PC-3 (cell line): ENCODE results near the gene CYB5B. TPM values are rescaled to one million over a fixed set of nuclear protein-coding genes. Genes with fewer than 3 reads are reported as not detected.

Experiments
- ATAC-seq: fragments of 200-7000 bp; cut with Tn5 transposase; 2 replicates; pipeline ENCODE4 v1.9.1; 2020; ENCODE audit warnings: mild to moderate bottlenecking, moderate library complexity
- BruUV-seq: library from RNA; stranded (reverse); fragments of 400-500 nt; replicated peaks from 2 replicates; lab custom pipeline; 2021; lab: Mats Ljungman, UMichigan
- CTCF ChIA-PET: fragments of 300-600 bp; sonication (Branson Sonifier 250); formaldehyde crosslinking; loops from one replicate; lab custom pipeline; 2022; ENCODE audit warnings: antibody characterized with exemption; lab: Charles Lee
- POLR2A ChIA-PET: fragments of 300-600 bp; sonication (Branson Sonifier 250); formaldehyde crosslinking; loops from one replicate; lab custom pipeline; 2022; ENCODE audit warnings: antibody characterized with exemption; ENCODE audit not compliant: unreplicated experiment; lab: Charles Lee
- DNase-seq: peaks from one replicate; pipeline ENCODE4 v3.0.0-alpha.2; 2015
- H2AFZ ChIP-seq: fragments of 300-600 bp; sonication (generic); 2 replicates; pipeline ENCODE4 v1.6.0; 2016; ENCODE audit warnings: antibody characterized with exemption, low read length
- H3F3A ChIP-seq: fragments of 300-600 bp; sonication (generic); one replicate; pipeline ENCODE4 v1.6.0; 2017; ENCODE audit warnings: antibody characterized with exemption, low read length, control low read depth, mild to moderate bottlenecking; ENCODE audit not compliant: unreplicated experiment
- H3K27ac ChIP-seq: fragments of 300-600 bp; sonication (generic); 2 replicates; pipeline ENCODE4 v1.5.1; 2016; ENCODE audit warnings: mild to moderate bottlenecking, low read length
- H3K27me3 ChIP-seq: fragments of 300-600 bp; sonication (generic); 2 replicates; pipeline ENCODE4 v1.6.1; 2016; ENCODE audit warnings: low read length, mixed read lengths
- H3K36me3 ChIP-seq: fragments of 300-600 bp; sonication (generic); 2 replicates; pipeline ENCODE4 v1.6.1; 2016; ENCODE audit warnings: low read depth, mixed run types, low read length, mixed read lengths
- H3K4me1 ChIP-seq: fragments of 300-600 bp; sonication (generic); 2 replicates; pipeline ENCODE4 v1.5.1; 2016; ENCODE audit warnings: low read length; ENCODE audit not compliant: insufficient read depth
- H3K4me2 ChIP-seq: fragments of 300-600 bp; sonication (generic); 2 replicates; pipeline ENCODE4 v1.6.0; 2016; ENCODE audit warnings: low read length
- H3K4me3 ChIP-seq: fragments of 300-600 bp; sonication (generic); 2 replicates; pipeline ENCODE4 v1.5.1; 2016; ENCODE audit warnings: mild to moderate bottlenecking, low read length, mixed read lengths
- H3K79me2 ChIP-seq: fragments of 300-600 bp; sonication (generic); 2 replicates; pipeline ENCODE4 v1.6.1; 2017; ENCODE audit warnings: low read length, mixed read lengths
- H3K9ac ChIP-seq: fragments of 300-600 bp; sonication (generic); 2 replicates; pipeline ENCODE4 v1.6.0; 2016; ENCODE audit warnings: mild to moderate bottlenecking, low read length
- H3K9me2 ChIP-seq: fragments of 300-600 bp; sonication (generic); replicated peaks from 2 replicates; pipeline ENCODE4 v1.6.1; 2016; ENCODE audit warnings: mixed run types, low read length, mixed read lengths
- H3K9me3 ChIP-seq: fragments of 300-600 bp; sonication (generic); 2 replicates; pipeline ENCODE4 v1.6.1; 2016; ENCODE audit warnings: low read length, mixed read lengths
- H4K20me1 ChIP-seq: fragments of 300-600 bp; sonication (generic); 2 replicates; pipeline ENCODE4 v1.6.1; 2016; ENCODE audit warnings: low read length, mixed read lengths
- CTCF ChIP-seq: fragments of 300-600 bp; sonication (generic); conservative IDR thresholded peaks from 2 replicates; pipeline ENCODE4 v1.5.1; 2017; ENCODE audit warnings: antibody characterized with exemption, low read depth, mild to moderate bottlenecking, low read length
- EZH2 ChIP-seq: fragments of 300-600 bp; sonication (generic); IDR thresholded peaks from one replicate; pipeline ENCODE4 v1.6.1; 2017; ENCODE audit warnings: antibody characterized with exemption, mild to moderate bottlenecking, low read length; ENCODE audit not compliant: unreplicated experiment
- EZH2phosphoT487 ChIP-seq: fragments of 300-600 bp; sonication (generic); IDR thresholded peaks from 2 replicates; pipeline ENCODE4 v1.6.1; 2018; ENCODE audit warnings: mild to moderate bottlenecking, antibody characterized with exemption, low read length, borderline replicate concordance
- intact Hi-C: fragments of 100-400 bp; cut with micrococcal nuclease; formaldehyde crosslinking; loops from 2 replicates; pipeline ENCODE4 v1.9.0; 2023
- total RNA-seq: library from RNA; depleted of rRNA; stranded (reverse); fragments of >200 nt; gene quantifications from 2 replicates; pipeline ENCODE4 v1.2.3, GENCODE V29; 2014

The CYB5B gene
- total RNA-seq, 1 experiment from 2014 or later = 64.5 TPM

DNA sequence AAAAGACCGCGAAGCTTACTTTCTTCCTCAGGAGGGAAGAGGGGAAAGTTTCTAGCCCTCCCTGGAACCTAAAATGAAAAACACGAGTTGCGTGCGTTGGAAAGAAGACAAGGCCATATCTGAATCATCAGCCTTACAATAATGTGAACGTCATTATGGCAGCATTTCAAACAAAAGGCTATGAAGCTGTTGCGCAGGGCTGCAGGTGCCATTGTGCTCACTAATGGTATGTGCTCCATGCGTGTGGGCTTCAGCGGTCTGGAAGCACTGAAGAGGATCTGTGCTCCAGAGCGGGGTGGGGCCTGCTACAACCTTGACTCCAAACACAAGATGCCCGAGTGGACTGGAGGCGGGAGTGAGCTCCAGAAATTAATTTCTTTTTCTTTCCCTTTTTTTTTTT is 12.1 kb upstream of the CYB5B start:
- Histone ChIP-seq H3K4me3 (no peak overlapping the region), H3K79me2 (no peaks in the 10 kb centered on the region), H3K4me2 (no peak overlapping the region), H3K27ac (no peak overlapping the region), H3K9me2 (no peaks in the 10 kb centered on the region), H3K36me3 (no peaks in the 10 kb centered on the region), H3K9me3 (no peaks in the 10 kb centered on the region), H2AFZ (no peak overlapping the region), H3K4me1 (peaks cover 19% of the 10 kb centered on the region), H3F3A (no peaks in the 10 kb centered on the region), H4K20me1 (no peaks in the 10 kb centered on the region), H3K9ac (no peak overlapping the region), H3K27me3 (no peaks in the 10 kb centered on the region)
- no TSS peak for BruUV-seq
- no peak for ATAC-seq
- TF ChIP-seq EZH2 (no peak), EZH2phosphoT487 (no peak), CTCF (no peak)
- intact Hi-C loops = no loop called here
- DNase-seq = no peak
- ChIA-PET POLR2A (no interaction called here), CTCF (no interaction called here)

DNA sequence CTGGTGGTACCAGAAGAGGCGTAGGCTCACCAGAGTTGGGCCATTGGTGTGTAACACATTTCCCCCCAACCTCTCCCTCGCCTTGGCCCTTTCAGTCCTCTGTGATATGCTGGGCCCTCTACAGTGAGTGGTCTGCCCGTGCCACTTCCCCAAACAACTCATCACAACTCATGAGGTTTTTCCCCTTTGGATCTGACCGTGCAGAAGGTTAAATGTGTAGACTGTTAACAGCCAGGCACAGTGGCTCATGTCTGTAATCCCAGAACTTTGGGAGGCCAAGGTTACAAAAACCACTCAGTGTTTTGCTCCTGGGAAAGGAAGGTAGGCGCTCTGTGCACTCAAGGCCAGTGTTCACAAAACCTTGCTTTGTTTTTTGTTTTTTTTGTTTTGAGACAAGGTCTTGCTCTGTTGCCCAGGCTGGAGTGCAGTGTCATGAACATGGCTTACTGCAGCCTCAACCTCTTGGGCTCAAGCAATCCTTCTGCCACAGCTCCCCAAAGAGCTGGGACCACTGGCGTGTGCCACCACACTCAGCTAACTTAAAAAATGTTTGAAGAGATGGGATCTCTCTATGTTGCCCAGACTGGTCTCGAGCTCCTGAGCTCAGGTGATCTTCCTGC is 11.3 kb upstream of the CYB5B start:
- POLR2A ChIA-PET = no interaction called here
- CTCF ChIA-PET = no interaction called here
- no peak overlapping the region for H3K27ac ChIP-seq

More for the DNA sequence above, 11.3 kb upstream of the CYB5B start:
- Histone ChIP-seq H3K79me2 (no peaks in the 10 kb centered on the region), H3K4me3 (no peak overlapping the region), H3K9me3 (no peaks in the 10 kb centered on the region), H2AFZ (no peak overlapping the region), H3K9ac (no peak overlapping the region), H3F3A (no peaks in the 10 kb centered on the region), H3K27me3 (no peaks in the 10 kb centered on the region), H3K4me2 (no peak overlapping the region), H3K4me1 (peaks cover 28% of the 10 kb centered on the region), H3K36me3 (no peaks in the 10 kb centered on the region), H3K9me2 (no peaks in the 10 kb centered on the region), H4K20me1 (no peaks in the 10 kb centered on the region)
- no TSS peak for BruUV-seq
- ATAC-seq (no peak), DNase-seq (no peak)
- TF ChIP-seq EZH2 (no peak), EZH2phosphoT487 (no peak), CTCF (no peak)
- intact Hi-C loops = no loop called here
